Amniotic stem cell (primary cell): ENCODE results near the gene SELPLG.
"Not testable (repeated sequence)": the region's sequence is repeated elsewhere in the genome, so short reads cannot be mapped to it uniquely, and the experiment has no call there.

Experiments used
- DNase-seq: peaks from one replicate; lab custom pipeline; 2025; lab: John Stamatoyannopoulos, UW

The SELPLG gene

GRCh38 chr12:108638141-108638827 is 4.6 kb upstream of the SELPLG start:
- no peak for DNase-seq

- DNase-seq, result no peak
Observed at GRCh38 chr12:108637222-108637971, 3.7 kb upstream of the SELPLG start.

GRCh38 chr12:108635997-108636808 is 2.5 kb upstream of the SELPLG start:
- no peak for DNase-seq

GRCh38 chr12:108635201-108635996 is 1.7 kb upstream of the SELPLG start:
- no peak for DNase-seq

- no peak for DNase-seq
Observed at GRCh38 chr12:108634341-108634751, 652 bp upstream of the SELPLG start.

- no peak for DNase-seq
Observed at GRCh38 chr12:108633081-108633533, 587 bp downstream of the SELPLG start.

GRCh38 chr12:108631261-108631660 is 2.4 kb downstream of the SELPLG start:
- DNase-seq, result not testable (repeated sequence)

GRCh38 chr12:108630481-108631207 is 3.0 kb downstream of the SELPLG start:
- peak; percentile 77 for DNase-seq

GRCh38 chr12:108629824-108630476 is 3.7 kb downstream of the SELPLG start:
- peak; percentile 51 for DNase-seq

GRCh38 chr12:108629151-108629550 is 4.5 kb downstream of the SELPLG start:
- no peak for DNase-seq

- no peak for DNase-seq
Observed at GRCh38 chr12:108627134-108627920, 6.4 kb downstream of the SELPLG start.

- no peak for DNase-seq
Observed at GRCh38 chr12:108625228-108625627, 8.5 kb downstream of the SELPLG start.

GRCh38 chr12:108623577-108623976 is 10.1 kb downstream of the SELPLG start:
- no peak for DNase-seq

GRCh38 chr12:108622921-108623514 is 10.7 kb downstream of the SELPLG start:
- no peak for DNase-seq

- no peak for DNase-seq
Observed at GRCh38 chr12:108622421-108622820, 11.3 kb downstream of the SELPLG start.

- DNase-seq, result no peak
Observed at GRCh38 chr12:108621161-108621560, 12.5 kb downstream of the SELPLG start.

GRCh38 chr12:108620236-108620879 is 13.3 kb downstream of the SELPLG start:
- no peak for DNase-seq

- no peak for DNase-seq
Observed at GRCh38 chr12:108619369-108620160, 14.1 kb downstream of the SELPLG start.
